ENCODE data around the gene SLC9A9. TPM values are rescaled to one million over a fixed set of nuclear protein-coding genes. Genes with fewer than 3 reads are reported as not detected.

The SLC9A9 gene
- total and polyA plus RNA-seq, 9 of the 15 experiments (the other 6 are each of a cell fraction or from before 2014, with no cell fraction given): 0.03 to 0.13 TPM; not detected in 7

DNA sequence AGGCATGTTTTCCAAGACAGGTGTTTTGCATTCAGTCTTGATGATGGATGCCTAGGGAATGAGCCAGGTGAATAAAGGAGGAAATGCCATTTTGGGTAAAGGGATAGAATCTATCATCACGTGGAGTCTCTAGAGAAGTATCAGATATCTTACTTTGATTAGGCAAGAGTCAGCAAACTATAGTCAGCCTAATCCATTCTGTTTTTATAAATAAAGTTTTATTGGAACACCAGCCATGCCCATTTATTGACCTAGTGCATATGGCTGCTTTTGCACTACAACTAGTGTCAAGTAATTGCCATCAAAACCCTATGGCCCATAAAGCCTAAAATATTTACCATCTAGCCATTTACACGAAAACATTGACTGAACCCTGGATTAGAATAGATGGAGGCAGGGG lies 231.2 kb downstream of the SLC9A9 start:
- 0% methylated on average over 2 of the region's 2 CpGs for WGBS (ENCODE audit: insufficient coverage, low coverage, missing lambda C conversion rate)
- Histone ChIP-seq H3K4me1 (replicated peaks in 1 of 2; ENCODE audit: control insufficient read depth in 2 of 2, insufficient read depth in 2 of 2, low read length in 2 of 2) (no peaks in the 10 kb centered on the region), H3K36me3 (ENCODE audit: control insufficient read depth, insufficient read depth, low read length) (no peaks in the 10 kb centered on the region), H3K9ac (ENCODE audit: insufficient read depth in 1 of 2, low read depth in 2 of 2, low read length in 2 of 2) (no peak overlapping the region), H3K79me2 (ENCODE audit: control insufficient read depth, insufficient read depth, low read length) (no peaks in the 10 kb centered on the region), H3K9me1 (ENCODE audit: control insufficient read depth, insufficient read depth, low read length) (no peaks in the 10 kb centered on the region), H3K9me3 (replicated peaks; ENCODE audit: control insufficient read depth, insufficient read depth, low read depth, low read length) (no peaks in the 10 kb centered on the region), H3K4me2 (ENCODE audit: insufficient read depth, low read length) (no peak overlapping the region), H4K20me1 (replicated peaks; ENCODE audit: control insufficient read depth, insufficient read depth, low read length) (no peaks in the 10 kb centered on the region), H3K27ac (ENCODE audit: extremely low read depth, low read depth, low read length) (no peak overlapping the region), H2AFZ (ENCODE audit: low read depth, low read length) (no peak overlapping the region), H3K4me3 (no peak overlapping the region), H3K27me3 (ENCODE audit: control insufficient read depth in 2 of 2, insufficient read depth in 2 of 2, low read length in 2 of 2) (peaks cover 0 to 4% of the 10 kb centered on the region in 2 experiments; a peak in 1 of 5 replicates)
- TF ChIP-seq TCF7 (IDR thresholded peaks at IDR 0.05; ENCODE audit: borderline replicate concordance): no peak
- TF ChIP-seq, protein P1, sequence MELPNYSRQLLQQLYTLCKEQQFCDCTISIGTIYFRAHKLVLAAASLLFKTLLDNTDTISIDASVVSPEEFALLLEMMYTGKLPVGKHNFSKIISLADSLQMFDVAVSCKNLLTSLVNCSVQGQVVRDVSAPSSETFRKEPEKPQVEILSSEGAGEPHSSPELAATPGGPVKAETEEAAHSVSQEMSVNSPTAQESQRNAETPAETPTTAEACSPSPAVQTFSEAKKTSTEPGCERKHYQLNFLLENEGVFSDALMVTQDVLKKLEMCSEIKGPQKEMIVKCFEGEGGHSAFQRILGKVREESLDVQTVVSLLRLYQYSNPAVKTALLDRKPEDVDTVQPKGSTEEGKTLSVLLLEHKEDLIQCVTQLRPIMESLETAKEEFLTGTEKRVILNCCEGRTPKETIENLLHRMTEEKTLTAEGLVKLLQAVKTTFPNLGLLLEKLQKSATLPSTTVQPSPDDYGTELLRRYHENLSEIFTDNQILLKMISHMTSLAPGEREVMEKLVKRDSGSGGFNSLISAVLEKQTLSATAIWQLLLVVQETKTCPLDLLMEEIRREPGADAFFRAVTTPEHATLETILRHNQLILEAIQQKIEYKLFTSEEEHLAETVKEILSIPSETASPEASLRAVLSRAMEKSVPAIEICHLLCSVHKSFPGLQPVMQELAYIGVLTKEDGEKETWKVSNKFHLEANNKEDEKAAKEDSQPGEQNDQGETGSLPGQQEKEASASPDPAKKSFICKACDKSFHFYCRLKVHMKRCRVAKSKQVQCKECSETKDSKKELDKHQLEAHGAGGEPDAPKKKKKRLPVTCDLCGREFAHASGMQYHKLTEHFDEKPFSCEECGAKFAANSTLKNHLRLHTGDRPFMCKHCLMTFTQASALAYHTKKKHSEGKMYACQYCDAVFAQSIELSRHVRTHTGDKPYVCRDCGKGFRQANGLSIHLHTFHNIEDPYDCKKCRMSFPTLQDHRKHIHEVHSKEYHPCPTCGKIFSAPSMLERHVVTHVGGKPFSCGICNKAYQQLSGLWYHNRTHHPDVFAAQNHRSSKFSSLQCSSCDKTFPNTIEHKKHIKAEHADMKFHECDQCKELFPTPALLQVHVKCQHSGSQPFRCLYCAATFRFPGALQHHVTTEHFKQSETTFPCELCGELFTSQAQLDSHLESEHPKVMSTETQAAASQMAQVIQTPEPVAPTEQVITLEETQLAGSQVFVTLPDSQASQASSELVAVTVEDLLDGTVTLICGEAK (IDR thresholded peaks at IDR 0.05): peak; percentile 87
- TF ChIP-seq, protein P1 (CRISPR knock-in tag; IDR thresholded peaks at IDR 0.05): peak; percentile 48; the same call in 1 of the 2 replicates
- TF ChIP-seq NR4A1 (CRISPR knock-in tag; IDR thresholded peaks at IDR 0.05): no peak
- TF ChIP-seq NR4A1 (tag; IDR thresholded peaks at IDR 0.05): no peak
- no peak for TF ChIP-seq SMAD2 (IDR thresholded peaks at IDR 0.05; ENCODE audit: low read depth, low read length)
- TF ChIP-seq ZNF146 (CRISPR knock-in tag; IDR thresholded peaks at IDR 0.05; ENCODE audit: unreplicated experiment): no peak
- TF ChIP-seq PRMT5 (CRISPR knock-in tag; IDR thresholded peaks at IDR 0.05): no peak
- ChIA-PET CTCF (ENCODE audit: low intra/inter-chr PET ratio) (no interaction called here), POLR2A (no interaction called here)
- no peak for FAIRE-seq
- BruUV-seq (replicated peaks): no TSS peak
- intact Hi-C loops (cut with micrococcal nuclease): no loop called here
- DNase-seq (ENCODE audit: extremely low read depth in 1 of 4, low spot score in 3 of 4): no peak
- in situ Hi-C loops (cut with MboI): no loop called here
- no peak for ATAC-seq
